Measurements from ENCODE around the gene PIP5K1C. TPM values are rescaled to one million over a fixed set of nuclear protein-coding genes. Genes with fewer than 3 reads are reported as not detected.
A peak's percentile ranks its signal among the peaks of the same experiment; 100 is the strongest.

PIP5K1C gene
- total and polyA plus RNA-seq, 5 donors: 31.4 to 48.3 (median 39.7) TPM

- 66% methylated on average over 17 of the region's 17 CpGs for WGBS
- Histone ChIP-seq H3K27me3 (ENCODE audit: control insufficient read depth, insufficient read depth) (no peaks in the 10 kb centered on the region), H3K9me3 (ENCODE audit: control insufficient read depth, low read length) (no peaks in the 10 kb centered on the region), H3K4me1 (ENCODE audit: control insufficient read depth, insufficient read depth, low read length) (peaks cover 3% of the 10 kb centered on the region), H3K4me3 (ENCODE audit: low read length) (no peak overlapping the region), H3K27ac (ENCODE audit: low read length) (peak overlapping the region; percentile 51)
- intact Hi-C loops (cut with DNase I): no loop called here
- ATAC-seq (peak in 1 of 2 donors; percentile 34), DNase-seq (peak; percentile 54 to 64 (median 64))
Measured at GRCh38 chr19:3682741-3683404, 17.4 kb downstream of the PIP5K1C start.

- DNase-seq: no peak
- no peaks in the 10 kb centered on the region for H3K27me3 ChIP-seq (ENCODE audit: control insufficient read depth, insufficient read depth)
- H3K4me1 ChIP-seq (ENCODE audit: control insufficient read depth, insufficient read depth, low read length): peaks cover under 1% of the 10 kb centered on the region
- intact Hi-C loops (cut with DNase I): no loop called here
- no peak overlapping the region for H3K4me3 ChIP-seq (ENCODE audit: low read length)
- ATAC-seq: no peak
- H3K9me3 ChIP-seq (ENCODE audit: control insufficient read depth, low read length): no peaks in the 10 kb centered on the region
- WGBS: 92% methylated on average over 10 of the region's 10 CpGs
- no peak overlapping the region for H3K27ac ChIP-seq (ENCODE audit: low read length)
Measured at GRCh38 chr19:3682286-3682685, 18.0 kb downstream of the PIP5K1C start.

- H3K4me1 ChIP-seq (ENCODE audit: control insufficient read depth, insufficient read depth, low read length): no peaks in the 10 kb centered on the region
- no peaks in the 10 kb centered on the region for H3K27me3 ChIP-seq (ENCODE audit: control insufficient read depth, insufficient read depth)
- DNase-seq: peak in 1 of 3 donors; percentile 39
- ATAC-seq: no peak
- intact Hi-C loops (cut with DNase I): no loop called here
- WGBS: 93% methylated on average over 12 of the region's 12 CpGs
- no peaks in the 10 kb centered on the region for H3K9me3 ChIP-seq (ENCODE audit: control insufficient read depth, low read length)
- no peak overlapping the region for H3K4me3 ChIP-seq (ENCODE audit: low read length)
- no peak overlapping the region for H3K27ac ChIP-seq (ENCODE audit: low read length)
Measured at GRCh38 chr19:3680939-3681338, 19.3 kb downstream of the PIP5K1C start.

- H3K4me3 ChIP-seq (ENCODE audit: low read length): no peak overlapping the region
- H3K9me3 ChIP-seq (ENCODE audit: control insufficient read depth, low read length): no peaks in the 10 kb centered on the region
- DNase-seq: peak in 1 of 3 donors; percentile 30
- H3K27me3 ChIP-seq (ENCODE audit: control insufficient read depth, insufficient read depth): no peaks in the 10 kb centered on the region
- no peak for ATAC-seq
- H3K27ac ChIP-seq (ENCODE audit: low read length): no peak overlapping the region
- WGBS: 92% methylated on average over 13 of the region's 13 CpGs
- H3K4me1 ChIP-seq (ENCODE audit: control insufficient read depth, insufficient read depth, low read length): no peaks in the 10 kb centered on the region
- intact Hi-C loops (cut with DNase I): no loop called here
Measured at GRCh38 chr19:3679581-3679980, 20.7 kb downstream of the PIP5K1C start.

- intact Hi-C loops (cut with DNase I): no loop called here
- 86% methylated on average over 12 of the region's 12 CpGs for WGBS
- Histone ChIP-seq H3K4me1 (ENCODE audit: control insufficient read depth, insufficient read depth, low read length) (no peaks in the 10 kb centered on the region), H3K27ac (ENCODE audit: low read length) (no peak overlapping the region), H3K4me3 (ENCODE audit: low read length) (no peak overlapping the region), H3K27me3 (ENCODE audit: control insufficient read depth, insufficient read depth) (no peaks in the 10 kb centered on the region), H3K9me3 (ENCODE audit: control insufficient read depth, low read length) (no peaks in the 10 kb centered on the region)
- DNase-seq (peak in 1 of 3 donors; percentile 24), ATAC-seq (no peak)
Measured at GRCh38 chr19:3679138-3679537, 21.1 kb downstream of the PIP5K1C start.

GRCh38 chr19:3678188-3678587 lies 22.1 kb downstream of the PIP5K1C start:
- intact Hi-C loops (cut with DNase I): no loop called here
- WGBS: 96% methylated on average over 3 of the region's 3 CpGs
- Histone ChIP-seq H3K27ac (ENCODE audit: low read length) (no peak overlapping the region), H3K27me3 (ENCODE audit: control insufficient read depth, insufficient read depth) (no peaks in the 10 kb centered on the region), H3K4me1 (ENCODE audit: control insufficient read depth, insufficient read depth, low read length) (no peaks in the 10 kb centered on the region), H3K4me3 (ENCODE audit: low read length) (no peak overlapping the region), H3K9me3 (ENCODE audit: control insufficient read depth, low read length) (no peaks in the 10 kb centered on the region)
- ATAC-seq: no peak
- DNase-seq: no peak

GRCh38 chr19:3674784-3675543 lies 25.3 kb downstream of the PIP5K1C start:
- ATAC-seq (no peak), DNase-seq (no peak)
- no peaks in the 10 kb centered on the region for H3K27me3 ChIP-seq (ENCODE audit: control insufficient read depth, insufficient read depth)
- peaks cover 5% of the 10 kb centered on the region for H3K4me1 ChIP-seq (ENCODE audit: control insufficient read depth, insufficient read depth, low read length)
- H3K9me3 ChIP-seq (ENCODE audit: control insufficient read depth, low read length): no peaks in the 10 kb centered on the region
- intact Hi-C loops (cut with DNase I): no loop called here
- H3K27ac ChIP-seq (ENCODE audit: low read length): no peak overlapping the region
- 80% methylated on average over 13 of the region's 13 CpGs for WGBS
- no peak overlapping the region for H3K4me3 ChIP-seq (ENCODE audit: low read length)

- Histone ChIP-seq H3K27ac (ENCODE audit: low read length) (no peak overlapping the region), H3K4me1 (ENCODE audit: control insufficient read depth, insufficient read depth, low read length) (peaks cover 7% of the 10 kb centered on the region), H3K4me3 (ENCODE audit: low read length) (no peak overlapping the region), H3K27me3 (ENCODE audit: control insufficient read depth, insufficient read depth) (no peaks in the 10 kb centered on the region), H3K9me3 (ENCODE audit: control insufficient read depth, low read length) (no peaks in the 10 kb centered on the region)
- DNase-seq: peak in 1 of 3 donors; percentile 19
- intact Hi-C loops (cut with DNase I): no loop called here
- no peak for ATAC-seq
- WGBS: 93% methylated on average over 34 of the region's 34 CpGs
Measured at GRCh38 chr19:3673506-3674439, 26.5 kb downstream of the PIP5K1C start.

GRCh38 chr19:3672993-3673392 lies 27.3 kb downstream of the PIP5K1C start:
- H3K9me3 ChIP-seq (ENCODE audit: control insufficient read depth, low read length): no peaks in the 10 kb centered on the region
- 87% methylated on average over 13 of the region's 13 CpGs for WGBS
- no peaks in the 10 kb centered on the region for H3K27me3 ChIP-seq (ENCODE audit: control insufficient read depth, insufficient read depth)
- DNase-seq (peak in 1 of 3 donors; percentile 21), ATAC-seq (no peak)
- no peak overlapping the region for H3K27ac ChIP-seq (ENCODE audit: low read length)
- intact Hi-C loops (cut with DNase I): no loop called here
- H3K4me3 ChIP-seq (ENCODE audit: low read length): no peak overlapping the region
- H3K4me1 ChIP-seq (ENCODE audit: control insufficient read depth, insufficient read depth, low read length): peaks cover 7% of the 10 kb centered on the region

GRCh38 chr19:3672575-3672948 lies 27.7 kb downstream of the PIP5K1C start:
- Histone ChIP-seq H3K27ac (ENCODE audit: low read length) (peak overlapping the region; percentile 94), H3K4me3 (ENCODE audit: low read length) (no peak overlapping the region), H3K4me1 (ENCODE audit: control insufficient read depth, insufficient read depth, low read length) (peaks cover 7% of the 10 kb centered on the region), H3K27me3 (ENCODE audit: control insufficient read depth, insufficient read depth) (no peaks in the 10 kb centered on the region), H3K9me3 (ENCODE audit: control insufficient read depth, low read length) (no peaks in the 10 kb centered on the region)
- intact Hi-C loops (cut with DNase I): no loop called here
- 88% methylated on average over 8 of the region's 8 CpGs for WGBS
- no peak for ATAC-seq
- no peak for DNase-seq
